HS-5 (cell line): ENCODE data around the gene UTP4.

Experiments used
- DNase-seq: peaks from one replicate; pipeline ENCODE4 v3.0.0-alpha.2; 2012; ENCODE audit warnings: low read depth

The UTP4 gene

GRCh38 chr16:69132424-69133252 is at the start of gene UTP4, which contains the start of gene CHTF8:
Gene UTP4, plus strand, starts transcription at chr16:69132649. Its CDS starts 811 bp downstream, at chr16:69133460.
Gene CHTF8, minus strand, starts transcription at chr16:69132588. Its CDS starts 11,130 bp downstream, at chr16:69121458.
- DNase-seq: no peak

- DNase-seq: no peak
These were observed 49.0 kb upstream of the UTP4 start for GRCh38 chr16:69083306-69083941.

GRCh38 chr16:69084289-69084688 is 48.2 kb upstream of the UTP4 start:
- DNase-seq: no peak

- no peak for DNase-seq
These were observed 47.3 kb upstream of the UTP4 start for GRCh38 chr16:69085032-69085695.

- no peak for DNase-seq
These were observed 45.3 kb upstream of the UTP4 start for GRCh38 chr16:69087161-69087581.

- DNase-seq: no peak
These were observed 43.8 kb upstream of the UTP4 start for GRCh38 chr16:69088684-69089083.

GRCh38 chr16:69089091-69089910 is 43.1 kb upstream of the UTP4 start:
- DNase-seq: no peak

GRCh38 chr16:69093974-69094373 is 38.5 kb upstream of the UTP4 start:
- DNase-seq: no peak

- DNase-seq: no peak
These were observed 37.9 kb upstream of the UTP4 start for GRCh38 chr16:69094501-69094900.

GRCh38 chr16:69095193-69095592 is 37.3 kb upstream of the UTP4 start:
- DNase-seq: no peak

- no peak for DNase-seq
These were observed 32.3 kb upstream of the UTP4 start for GRCh38 chr16:69100071-69100691.

- no peak for DNase-seq
These were observed 26.7 kb upstream of the UTP4 start, which contains the start of gene HAS3 for GRCh38 chr16:69105501-69106361. Gene HAS3, plus strand, starts transcription at chr16:69105653. Its CDS starts 3,743 bp downstream, at chr16:69109396.

GRCh38 chr16:69106491-69107315 is 25.7 kb upstream of the UTP4 start:
- no peak for DNase-seq

- no peak for DNase-seq
These were observed 25.0 kb upstream of the UTP4 start for GRCh38 chr16:69107316-69107962.

- DNase-seq: no peak
These were observed 24.2 kb upstream of the UTP4 start for GRCh38 chr16:69108064-69108904.

- no peak for DNase-seq
These were observed 23.6 kb upstream of the UTP4 start for GRCh38 chr16:69108905-69109252.

GRCh38 chr16:69109486-69110270 is 22.8 kb upstream of the UTP4 start:
- no peak for DNase-seq
